Left colon (tissue), 2 donors: Measurements from ENCODE around the gene ELOVL5. TPM values are rescaled to one million over a fixed set of nuclear protein-coding genes. Genes with fewer than 3 reads are reported as not detected.

Experiments
- ATAC-seq: fragments of 200-7000 bp; cut with Tn5 transposase; one replicate; pipeline ENCODE4 v1.9.1; 2020; ENCODE audit warnings: mild to moderate bottlenecking, moderate library complexity
- DNase-seq, 2 donors: peaks; one replicate each; pipeline ENCODE4 v3.0.0-alpha.2; 2020
- intact Hi-C, 2 donors: fragments of 100-400 bp; cut with DNase I in 1 of 2; cut with micrococcal nuclease in 1 of 2; formaldehyde crosslinking; loops; one replicate each; pipeline versions ENCODE4 v1.11.2 to v1.14.0; 2022; cut with DNase I, micrococcal nuclease
- total RNA-seq, 2 donors: library from RNA; stranded (reverse); fragmentation: NEBNext Ultra II Directional; extraction: Animal tissue kit (Norgen Biotek cat#: 25700); gene quantifications; one replicate each; pipeline ENCODE4 v1.2.1, GENCODE V29; 2021
- donor health status: DM: no; HTN: no; CAD: no.
- donor health status: DM: yes; HTN: yes; CAD: no.

ELOVL5 gene
- total RNA-seq, 2 donors from 2014 or later, result 21.8 to 26.7 TPM

- intact Hi-C loops, result no loop called here
- ATAC-seq (no peak), DNase-seq (no peak)
Measured at GRCh38 chr6:53258774-53259155, 90.0 kb downstream of the ELOVL5 start.

DNA sequence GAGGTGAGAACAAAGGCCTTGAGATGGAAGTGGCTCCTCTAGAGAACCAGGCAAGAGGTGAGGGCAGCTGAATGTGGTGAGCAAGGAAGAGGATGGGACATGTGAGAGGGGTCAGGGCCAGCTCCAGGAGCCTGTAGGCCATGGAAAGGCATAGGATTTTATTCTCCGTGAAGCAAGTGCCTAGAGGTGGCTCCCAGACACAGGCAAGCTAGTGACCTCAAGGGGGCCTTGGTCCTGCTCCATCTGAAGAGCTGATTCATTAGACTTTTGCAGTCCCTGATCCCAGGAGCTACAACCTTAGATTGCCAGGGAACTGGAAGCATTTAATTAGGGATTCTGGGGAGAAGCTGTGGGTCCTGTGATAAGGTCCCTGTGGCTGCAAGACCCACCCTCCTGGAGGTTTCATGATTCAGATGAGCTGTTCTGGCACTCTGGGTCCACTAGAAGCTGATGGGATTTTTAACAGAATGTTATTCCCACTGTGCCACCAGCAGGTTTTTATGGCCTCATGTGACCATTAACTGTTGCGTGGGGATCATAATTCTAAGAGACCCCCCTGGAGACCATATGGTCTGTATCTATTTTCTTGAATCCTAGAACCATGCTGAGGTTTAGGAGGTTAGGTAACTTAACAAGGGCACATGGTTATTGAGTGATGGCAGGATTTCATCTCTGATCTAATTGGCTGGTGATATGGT lies 90.5 kb downstream of the ELOVL5 start:
- ATAC-seq (no peak), DNase-seq (no peak)
- intact Hi-C loops, result no loop called here

- intact Hi-C loops, result no loop called here
Measured at GRCh38 chr6:53257533-53257932, 91.2 kb downstream of the ELOVL5 start.

DNA sequence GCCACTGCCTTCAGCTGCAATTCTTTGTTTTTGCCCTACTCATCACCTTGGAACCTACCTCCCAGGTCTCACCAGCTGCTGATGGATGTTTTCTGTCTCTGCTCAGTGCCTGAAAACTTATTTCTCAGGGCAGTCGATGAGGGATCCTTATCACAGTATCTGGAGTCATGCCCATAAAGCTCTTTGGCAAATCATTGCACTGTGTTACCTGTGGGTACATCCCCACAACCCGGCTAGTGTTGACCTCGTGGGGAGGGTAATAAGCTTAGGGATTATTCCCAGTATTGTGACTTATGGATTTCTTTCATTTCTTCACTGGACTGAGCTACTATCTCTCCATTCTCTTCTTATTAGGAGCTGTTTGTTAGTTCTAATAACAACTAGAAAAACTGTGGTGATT lies 91.7 kb downstream of the ELOVL5 start:
- DNase-seq, result no peak
- no peak for ATAC-seq
- intact Hi-C loops, result no loop called here

More at GRCh38 chr6:53257533-53257932, 91.2 kb downstream of the ELOVL5 start:
- DNase-seq (no peak), ATAC-seq (no peak)

DNA sequence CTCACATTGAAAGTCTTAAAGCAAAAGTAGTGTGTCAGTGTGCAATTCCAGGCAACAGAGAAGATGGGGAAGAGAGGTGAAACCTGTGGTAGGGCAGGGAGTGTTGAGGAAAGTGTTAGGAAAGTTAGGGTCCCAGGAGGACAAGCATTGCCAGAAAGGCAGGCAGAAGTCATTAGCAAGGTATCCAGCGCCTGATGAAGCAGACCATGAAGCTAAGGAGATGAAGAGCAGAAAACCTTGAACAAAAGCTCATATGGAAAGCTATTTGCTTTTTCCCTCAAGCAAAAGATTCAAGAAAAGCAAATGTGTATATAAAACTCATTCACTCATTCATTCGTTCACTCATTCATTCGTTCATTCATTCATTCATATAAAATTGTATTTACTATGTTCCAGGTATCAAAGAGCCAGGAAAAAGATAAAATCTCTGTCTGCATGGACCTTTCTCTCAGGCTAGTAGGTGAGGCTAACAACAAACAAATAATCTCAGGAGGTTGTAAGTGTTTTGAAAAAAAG lies 96.5 kb downstream of the ELOVL5 start:
- DNase-seq (no peak), ATAC-seq (no peak)
- intact Hi-C loops, result no loop called here

DNA sequence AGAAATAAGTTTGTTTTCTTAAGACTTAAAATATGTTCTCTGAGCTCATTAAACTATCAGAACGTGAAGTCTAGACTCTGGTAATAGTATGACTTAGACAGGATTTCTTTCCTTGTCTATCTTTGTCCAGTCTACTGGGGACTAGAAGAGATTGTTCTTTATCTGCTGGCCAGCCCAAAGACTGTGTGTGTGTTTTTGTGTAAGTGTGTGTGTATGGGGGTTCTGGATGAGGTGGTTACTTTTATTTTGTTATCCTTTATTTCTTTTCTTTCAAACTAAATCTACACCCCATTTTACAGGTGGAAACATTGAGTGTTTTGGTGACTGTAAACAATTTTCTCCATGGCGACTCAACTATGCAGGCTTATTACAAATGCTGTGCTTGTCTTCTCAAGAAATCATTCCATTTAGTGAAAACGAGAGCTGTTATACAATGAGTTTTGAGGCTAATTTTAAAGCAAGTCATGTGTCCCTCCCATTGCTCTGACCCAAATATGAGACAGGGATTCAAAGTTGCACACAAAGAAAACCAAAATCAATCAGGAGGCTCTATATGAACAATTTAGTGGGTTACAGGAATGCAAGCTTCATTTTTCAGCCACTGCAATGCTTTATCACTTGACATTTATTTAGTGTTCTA lies 97.6 kb downstream of the ELOVL5 start:
- no peak for DNase-seq
- intact Hi-C loops, result no loop called here
- no peak for ATAC-seq

DNA sequence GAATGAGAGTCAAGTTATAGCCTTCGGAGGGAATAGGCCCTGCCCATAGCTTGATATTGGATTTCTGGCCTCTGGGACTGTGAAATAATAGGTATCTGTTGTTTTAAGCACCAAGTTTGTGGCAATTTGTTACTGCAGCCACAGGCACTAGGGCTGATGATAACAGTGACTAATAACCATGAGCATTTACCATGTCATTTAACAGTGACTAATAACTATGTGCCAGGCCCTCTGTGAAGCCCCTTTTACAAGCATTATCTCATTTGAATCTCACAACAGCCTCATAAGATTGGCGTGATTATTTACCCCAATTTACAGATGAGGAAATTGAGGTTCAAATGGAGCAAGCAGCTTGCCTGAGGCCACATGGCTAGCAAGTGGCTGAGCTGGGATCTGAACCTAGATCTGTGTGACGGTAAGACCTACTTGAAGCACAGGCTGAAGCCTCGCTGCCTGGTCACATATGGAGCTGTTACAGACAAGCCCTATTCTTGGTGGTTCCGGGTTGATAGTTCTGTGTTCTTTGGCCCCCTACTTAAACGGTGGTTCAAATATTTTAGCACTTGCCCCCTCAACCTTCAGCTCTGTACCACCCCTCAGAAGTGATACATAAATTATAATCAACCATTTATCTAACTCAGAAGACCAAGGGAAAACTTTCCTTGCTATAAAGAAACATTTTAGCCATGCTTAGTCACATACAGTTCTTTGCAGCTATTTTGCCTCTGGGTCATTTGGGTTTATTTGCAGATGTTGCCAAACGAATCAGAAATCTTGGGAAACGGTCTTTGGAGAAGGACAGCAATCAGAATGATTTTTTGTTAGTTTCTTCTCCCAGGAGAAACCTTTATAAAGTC lies 98.3 kb downstream of the ELOVL5 start:
- intact Hi-C loops, result no loop called here
- DNase-seq (no peak), ATAC-seq (no peak)

DNA sequence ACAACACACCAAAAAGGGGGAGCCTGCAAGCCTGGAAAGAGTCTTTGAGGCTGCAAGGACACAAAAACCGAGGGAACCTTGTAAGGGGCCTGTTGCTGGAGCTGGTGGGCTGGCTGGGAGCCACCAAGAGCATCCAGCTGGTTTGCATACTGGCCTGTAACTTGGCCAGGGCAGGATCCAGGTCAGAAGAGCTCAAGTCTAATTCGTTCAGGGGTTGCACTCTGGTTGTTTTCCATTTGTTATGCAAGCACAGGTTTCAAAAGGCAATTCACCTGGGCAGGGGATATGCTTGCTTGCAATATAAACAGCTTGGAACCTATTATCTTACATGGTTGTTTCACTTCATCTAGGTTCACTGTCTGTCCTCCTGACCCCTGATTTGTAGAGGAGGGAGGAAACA lies 101.8 kb downstream of the ELOVL5 start:
- intact Hi-C loops, result no loop called here
- DNase-seq (no peak), ATAC-seq (no peak)

GRCh38 chr6:53244958-53245357 lies 103.8 kb downstream of the ELOVL5 start:
- DNase-seq (peak in 1 of 2 donors; percentile 22), ATAC-seq (no peak)
- intact Hi-C loops, result no loop called here

GRCh38 chr6:53244399-53244931 lies 104.3 kb downstream of the ELOVL5 start:
- intact Hi-C loops, result no loop called here
- ATAC-seq, result no peak
- no peak for DNase-seq

- intact Hi-C loops, result no loop called here
- ATAC-seq (no peak), DNase-seq (peak in 1 of 2 donors; percentile 25)
Measured at GRCh38 chr6:53241938-53242337, 106.8 kb downstream of the ELOVL5 start.

DNA sequence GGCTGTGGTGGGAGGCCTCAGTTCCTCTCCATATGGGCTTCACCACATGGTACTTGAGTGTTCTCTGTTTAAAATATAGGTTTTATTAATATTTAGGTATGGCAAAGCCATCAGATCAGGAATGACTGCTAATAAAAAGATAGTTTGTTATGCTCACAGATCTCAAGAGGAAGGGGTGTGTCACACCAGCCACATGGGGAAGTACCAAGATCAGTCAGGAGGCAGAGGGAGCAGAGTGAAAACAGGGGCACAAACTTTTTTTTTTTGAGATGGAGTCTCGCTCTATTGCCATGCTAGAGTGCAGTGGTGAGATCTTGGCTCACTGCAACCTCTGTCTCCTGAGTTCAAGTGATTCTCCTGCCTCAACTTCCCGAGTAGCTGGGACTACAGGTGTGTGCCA lies 108.0 kb downstream of the ELOVL5 start:
- DNase-seq, result no peak
- ATAC-seq, result no peak
- intact Hi-C loops, result no loop called here

DNA sequence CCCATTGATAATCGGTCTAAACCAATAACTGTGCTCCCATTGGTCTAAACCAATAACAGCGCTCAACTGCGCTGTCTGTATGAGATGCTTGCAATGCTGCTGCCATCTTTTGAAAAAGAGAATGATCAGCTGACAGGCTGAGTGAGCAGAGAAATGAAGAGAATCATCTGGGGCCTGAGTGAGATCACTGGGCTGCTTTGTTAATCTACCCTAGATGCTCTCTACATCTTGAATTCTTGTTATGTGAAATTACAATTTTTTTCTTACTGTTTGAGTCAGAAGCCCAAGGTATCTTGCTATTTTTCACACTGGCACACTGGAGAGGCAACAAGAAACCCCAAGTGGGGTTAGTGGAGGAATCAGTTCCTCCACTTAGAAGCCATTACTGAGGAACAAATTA lies 108.6 kb downstream of the ELOVL5 start:
- intact Hi-C loops, result no loop called here
- ATAC-seq (no peak), DNase-seq (no peak)

- ATAC-seq (no peak), DNase-seq (no peak)
- intact Hi-C loops, result no loop called here
Measured at GRCh38 chr6:53239526-53239925, 109.2 kb downstream of the ELOVL5 start.

DNA sequence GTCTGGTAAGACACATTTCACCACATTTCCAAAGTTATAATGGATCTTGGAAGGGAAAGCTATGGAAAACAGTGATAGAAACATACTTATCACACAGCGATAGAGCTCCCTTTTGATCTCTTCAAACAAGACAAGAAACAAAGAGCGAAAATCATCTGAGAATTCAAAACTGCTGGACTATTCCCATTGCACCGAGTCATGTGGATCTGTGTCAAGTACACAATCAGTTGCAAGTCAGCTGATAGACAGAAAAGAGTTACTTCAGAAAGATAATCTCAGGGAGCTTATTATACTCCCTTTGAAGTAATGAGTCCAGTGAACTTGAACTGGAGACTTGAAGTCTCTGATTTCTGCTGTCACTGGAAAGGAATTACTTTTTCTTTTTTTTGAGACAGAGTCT lies 110.4 kb downstream of the ELOVL5 start:
- ATAC-seq (no peak), DNase-seq (no peak)
- intact Hi-C loops, result no loop called here

GRCh38 chr6:53236241-53236640 lies 112.5 kb downstream of the ELOVL5 start:
- ATAC-seq, result no peak

DNA sequence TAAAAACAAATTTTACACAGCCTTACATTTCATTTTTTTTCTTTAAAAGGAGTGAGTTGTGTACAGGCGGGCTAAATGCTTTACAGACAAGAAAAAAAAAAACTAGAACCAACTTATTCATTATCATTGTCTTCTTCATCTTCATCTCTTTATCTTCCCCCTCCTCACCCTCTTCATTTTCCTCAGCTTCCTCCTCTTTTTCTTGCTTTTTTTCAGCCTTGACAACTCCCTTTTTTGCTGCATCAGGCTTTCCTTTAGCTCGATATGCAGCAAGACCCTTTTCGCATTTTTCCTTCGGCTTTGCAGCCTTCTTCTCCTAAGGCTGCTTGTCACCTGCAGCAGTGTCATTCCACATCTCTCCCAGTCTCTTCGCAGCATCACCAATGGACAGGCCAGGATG lies 113.2 kb downstream of the ELOVL5 start:
- no peak for DNase-seq
- intact Hi-C loops, result no loop called here
- ATAC-seq, result no peak

More at GRCh38 chr6:53236241-53236640, 112.5 kb downstream of the ELOVL5 start:
- DNase-seq, result no peak
- intact Hi-C loops, result no loop called here

DNA sequence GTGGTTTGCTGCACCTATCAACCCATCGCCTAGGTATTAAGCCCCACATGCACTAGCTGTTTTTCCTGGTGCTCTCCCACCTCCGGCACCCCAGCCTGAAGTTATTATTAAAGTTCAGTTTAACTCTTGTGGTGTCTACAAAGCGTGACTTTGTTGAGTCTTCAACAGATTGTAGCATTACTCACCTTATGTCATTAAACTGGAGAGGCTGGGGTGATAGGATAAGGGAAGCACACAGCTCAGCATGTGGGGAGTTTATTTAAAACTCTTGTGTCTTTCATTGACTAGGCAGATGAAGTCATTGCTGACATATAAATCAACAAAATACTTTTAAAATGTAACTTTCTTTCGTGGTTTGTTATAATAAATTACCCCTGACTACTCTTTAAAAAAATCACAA lies 115.4 kb downstream of the ELOVL5 start:
- ATAC-seq (no peak), DNase-seq (no peak)
- intact Hi-C loops, result no loop called here

DNA sequence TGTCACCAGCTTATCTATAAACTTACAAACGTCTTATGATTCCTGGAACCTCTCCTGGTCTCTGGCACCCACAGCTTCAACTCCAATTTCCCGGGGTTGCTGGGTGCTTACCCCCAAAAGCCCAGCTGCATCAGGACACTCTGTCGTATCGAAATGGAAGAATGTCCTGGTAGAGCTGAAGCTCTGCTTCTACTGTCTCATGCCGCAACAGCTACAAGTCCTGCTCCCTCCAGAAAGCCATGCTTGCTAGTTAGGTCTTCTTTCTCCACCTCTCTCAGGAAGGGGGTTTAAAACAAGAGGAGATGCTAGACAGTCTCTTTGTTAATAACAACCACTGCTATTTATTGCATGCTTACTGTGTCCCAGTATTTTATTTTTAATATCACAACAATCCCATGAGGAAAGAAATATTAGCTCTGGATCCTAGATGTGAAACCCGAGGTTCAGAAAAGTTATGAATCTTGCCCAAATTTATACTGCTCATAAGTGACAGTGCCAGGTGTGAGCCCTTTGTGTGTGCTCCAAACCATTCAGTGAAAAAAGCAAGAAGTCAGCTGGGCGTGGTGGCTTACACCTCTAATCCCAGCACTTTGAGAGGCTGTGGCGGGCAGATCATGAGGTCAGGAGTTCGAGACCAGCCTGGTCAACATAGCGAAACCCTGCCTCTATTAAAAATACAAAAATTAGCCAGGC lies 117.8 kb downstream of the ELOVL5 start:
- ATAC-seq, result no peak
- intact Hi-C loops, result no loop called here
- no peak for DNase-seq
